Measurements from ENCODE around the gene GDF15.
"Not testable (repeated sequence)": the region's sequence is repeated elsewhere in the genome, so short reads cannot be mapped to it uniquely, and the experiment has no call there.

GDF15 gene, protein sequence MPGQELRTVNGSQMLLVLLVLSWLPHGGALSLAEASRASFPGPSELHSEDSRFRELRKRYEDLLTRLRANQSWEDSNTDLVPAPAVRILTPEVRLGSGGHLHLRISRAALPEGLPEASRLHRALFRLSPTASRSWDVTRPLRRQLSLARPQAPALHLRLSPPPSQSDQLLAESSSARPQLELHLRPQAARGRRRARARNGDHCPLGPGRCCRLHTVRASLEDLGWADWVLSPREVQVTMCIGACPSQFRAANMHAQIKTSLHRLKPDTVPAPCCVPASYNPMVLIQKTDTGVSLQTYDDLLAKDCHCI

DNA sequence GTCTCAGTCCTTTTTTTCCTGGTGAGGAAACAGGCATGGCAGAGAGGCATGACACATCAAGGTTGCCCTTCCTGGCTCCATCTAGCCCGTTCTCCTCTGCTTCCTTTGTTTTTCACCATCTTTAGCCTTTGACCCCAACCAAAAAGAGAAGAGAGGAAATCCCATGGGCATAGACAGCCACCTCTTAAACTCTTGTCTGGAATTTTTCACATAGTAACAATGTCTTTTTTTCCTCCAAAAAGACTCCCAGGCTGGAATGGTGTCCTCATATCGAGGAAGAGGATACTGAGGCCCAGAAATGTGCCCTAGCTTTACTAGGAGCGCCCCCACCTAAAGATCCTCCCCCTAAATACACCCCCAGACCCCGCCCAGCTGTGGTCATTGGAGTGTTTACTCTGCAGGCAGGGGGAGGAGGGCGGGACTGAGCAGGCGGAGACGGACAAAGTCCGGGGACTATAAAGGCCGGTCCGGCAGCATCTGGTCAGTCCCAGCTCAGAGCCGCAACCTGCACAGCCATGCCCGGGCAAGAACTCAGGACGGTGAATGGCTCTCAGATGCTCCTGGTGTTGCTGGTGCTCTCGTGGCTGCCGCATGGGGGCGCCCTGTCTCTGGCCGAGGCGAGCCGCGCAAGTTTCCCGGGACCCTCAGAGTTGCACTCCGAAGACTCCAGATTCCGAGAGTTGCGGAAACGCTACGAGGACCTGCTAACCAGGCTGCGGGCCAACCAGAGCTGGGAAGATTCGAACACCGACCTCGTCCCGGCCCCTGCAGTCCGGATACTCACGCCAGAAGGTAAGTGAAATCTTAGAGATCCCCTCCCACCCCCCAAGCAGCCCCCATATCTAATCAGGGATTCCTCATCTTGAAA lies at the start of gene GDF15:
Gene GDF15, plus strand, starts transcription at position 484 of the 868 bp plus-strand sequence. Its CDS starts 32 bp downstream, at position 516.
- DNase-seq, result no peak

DNA sequence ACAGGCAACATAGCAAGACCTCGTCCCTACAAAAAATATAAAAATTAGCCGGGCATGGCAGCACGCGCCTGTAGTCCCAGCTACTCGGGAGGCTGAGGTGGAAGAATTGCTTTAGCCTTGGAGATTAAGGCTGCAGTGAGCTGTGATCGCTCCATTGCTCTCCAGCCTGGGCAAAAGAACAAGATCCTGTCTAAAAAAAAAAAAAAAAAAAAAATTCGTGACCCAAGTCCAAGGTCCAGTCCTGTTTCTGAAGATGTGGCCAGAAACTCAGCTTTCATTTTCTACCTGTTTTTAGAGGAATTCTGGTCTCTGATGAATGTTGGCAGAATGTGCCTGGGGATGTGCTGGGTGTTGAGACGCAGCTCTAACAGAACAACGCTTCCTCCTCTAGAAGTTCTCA lies 47.4 kb upstream of the GDF15 start:
- DNase-seq, result no peak

DNA sequence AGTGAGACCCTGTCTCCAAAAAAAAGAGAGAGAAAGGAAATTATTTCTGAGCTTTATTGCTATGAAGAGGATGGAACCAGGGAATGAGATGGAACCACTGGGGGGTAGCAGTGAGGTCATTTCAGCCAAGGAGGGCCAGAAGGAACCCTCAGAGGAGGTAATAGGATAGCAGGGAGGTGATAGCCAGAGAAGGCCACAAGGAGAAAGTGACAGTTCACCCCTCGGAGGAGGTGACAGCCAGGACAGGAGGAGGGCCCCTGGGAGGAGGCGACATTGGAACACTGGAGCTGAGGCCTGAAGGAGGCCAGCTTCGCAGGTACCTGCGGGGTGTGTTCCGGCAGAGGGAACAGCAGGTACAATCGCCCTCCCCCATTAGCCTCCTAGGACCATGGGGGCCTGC lies 46.2 kb upstream of the GDF15 start:
- DNase-seq, result no peak

DNA sequence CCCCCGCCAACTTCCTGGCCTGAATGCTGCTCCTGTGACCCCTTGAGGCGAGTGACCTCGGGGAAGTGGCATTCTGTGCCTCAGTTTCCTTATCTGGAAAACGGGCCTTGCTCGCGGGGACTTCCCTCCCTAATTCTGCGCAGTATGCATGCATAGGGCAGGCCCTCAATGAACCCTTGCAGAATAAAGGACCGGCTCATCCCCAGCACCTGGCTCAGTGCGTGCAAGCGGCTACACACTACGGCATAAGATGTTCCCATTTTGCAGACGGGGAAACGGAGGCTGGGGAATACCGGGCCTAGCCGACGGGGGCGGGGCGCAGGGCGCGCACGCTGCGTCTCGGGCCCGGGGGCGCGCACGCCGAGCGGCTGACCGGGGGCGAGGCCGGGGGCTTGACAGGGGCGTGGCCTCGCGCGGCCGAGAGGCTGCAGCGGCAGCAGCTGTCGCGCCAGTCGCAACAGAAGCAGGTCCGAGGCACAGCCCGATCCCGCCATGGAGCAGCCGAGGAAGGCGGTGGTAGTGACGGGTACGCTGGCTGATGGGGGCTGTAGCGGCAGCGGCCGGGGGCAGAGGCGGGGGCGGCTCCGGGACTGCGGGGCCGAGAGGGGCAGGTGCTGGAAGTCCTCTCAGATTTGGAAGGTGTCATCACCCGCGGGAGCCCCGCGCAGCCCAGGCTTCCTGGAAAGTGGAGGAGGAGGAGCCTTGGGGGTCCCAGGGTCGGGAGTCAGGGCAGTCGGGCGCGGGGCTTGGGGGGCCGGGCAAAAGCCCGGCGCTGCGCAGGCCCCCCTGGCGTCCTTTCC lies 45.6 kb upstream of the GDF15 start, which contains the start of gene PGPEP1:
Gene PGPEP1, plus strand, starts transcription at position 409 of the 800 bp plus-strand sequence. Its CDS starts 84 bp downstream, at position 493.
- DNase-seq, result peak; percentile 30

DNA sequence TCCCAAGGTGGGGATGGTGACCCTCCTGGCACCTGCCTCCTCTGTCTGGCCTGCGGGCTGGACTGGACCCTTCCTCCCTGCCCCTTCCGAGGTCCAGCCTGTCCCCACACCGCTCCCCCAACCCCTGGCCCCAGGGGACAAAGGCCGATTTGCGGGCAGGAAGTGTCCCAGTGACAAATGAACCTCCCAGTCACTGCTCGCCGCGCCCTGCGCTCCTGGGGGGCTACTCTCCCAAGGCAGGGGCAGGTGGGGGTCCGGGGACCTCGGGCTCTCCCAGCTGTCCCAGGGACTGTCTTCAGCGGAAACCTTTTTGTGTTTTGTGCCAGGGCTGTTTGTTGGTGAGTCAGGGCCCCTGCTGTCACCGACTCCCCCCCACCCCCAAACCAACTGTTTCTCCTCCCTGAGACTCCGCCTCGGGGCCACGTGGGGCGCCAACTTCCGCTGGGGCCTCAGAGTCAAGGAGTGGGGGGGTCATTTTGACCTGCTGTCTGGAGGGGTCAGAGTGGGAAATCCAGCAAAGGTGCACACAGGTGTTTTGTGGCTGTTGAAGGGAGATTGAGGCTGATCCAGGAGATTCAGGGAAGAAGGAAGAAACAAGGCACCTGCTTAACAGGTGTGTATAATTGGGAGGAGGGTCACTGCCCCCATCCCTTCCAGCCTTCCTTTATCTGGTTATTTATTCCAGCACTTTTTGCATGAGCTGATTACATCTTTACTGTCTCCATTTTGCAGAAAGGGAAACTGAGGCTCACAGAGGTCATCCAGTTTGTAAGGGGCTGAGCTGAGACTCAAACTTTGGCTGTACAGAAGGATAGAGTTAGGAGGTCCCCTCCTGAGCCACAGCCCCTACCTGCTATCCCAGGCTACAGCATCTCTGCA lies 44.7 kb upstream of the GDF15 start:
- no peak for DNase-seq

DNA sequence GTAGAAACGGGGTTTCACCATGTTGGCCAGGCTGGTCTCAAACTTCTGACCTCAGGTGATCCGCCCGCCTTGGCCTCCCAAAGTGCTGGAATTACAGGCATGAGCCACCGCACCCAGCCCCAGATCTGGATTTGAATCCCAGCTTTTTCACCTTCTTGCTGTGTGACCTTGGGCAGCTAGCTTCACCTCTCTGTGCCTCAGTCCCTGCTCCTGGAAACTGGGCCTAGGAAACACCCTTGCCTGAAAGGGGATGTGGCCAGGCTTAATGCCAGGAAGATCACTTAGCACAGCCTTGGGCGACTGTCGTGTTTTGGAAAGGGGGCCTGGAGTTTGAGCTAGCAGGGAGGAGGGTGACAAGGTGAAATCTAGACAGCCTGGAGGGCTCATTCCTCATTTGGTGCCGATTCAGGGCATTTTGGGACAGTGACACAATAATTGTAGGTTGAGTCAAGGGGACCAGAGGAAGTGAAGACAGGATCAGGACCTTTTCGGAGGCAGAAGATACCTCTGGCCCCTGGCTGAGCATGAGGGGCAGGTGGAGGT lies 43.8 kb upstream of the GDF15 start:
- no peak for DNase-seq

DNA sequence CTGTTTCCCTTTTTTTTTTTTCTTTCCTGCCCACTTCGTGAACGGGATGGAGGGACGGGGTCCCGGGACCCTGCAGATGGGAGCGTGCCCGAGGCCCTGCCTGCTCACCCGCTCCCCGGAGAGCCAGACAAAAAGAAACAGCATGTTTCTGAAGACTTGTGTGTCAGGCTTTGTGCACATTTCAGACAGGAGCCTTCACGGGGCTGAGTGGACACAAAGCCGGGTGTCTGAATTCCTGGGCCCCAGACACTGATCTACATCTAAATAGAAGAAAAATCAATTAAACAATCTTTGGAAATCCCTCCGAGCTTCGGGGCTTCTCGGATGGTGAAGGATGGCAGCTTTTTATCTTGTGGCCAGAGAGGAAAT lies 41.4 kb upstream of the GDF15 start:
- no peak for DNase-seq

DNA sequence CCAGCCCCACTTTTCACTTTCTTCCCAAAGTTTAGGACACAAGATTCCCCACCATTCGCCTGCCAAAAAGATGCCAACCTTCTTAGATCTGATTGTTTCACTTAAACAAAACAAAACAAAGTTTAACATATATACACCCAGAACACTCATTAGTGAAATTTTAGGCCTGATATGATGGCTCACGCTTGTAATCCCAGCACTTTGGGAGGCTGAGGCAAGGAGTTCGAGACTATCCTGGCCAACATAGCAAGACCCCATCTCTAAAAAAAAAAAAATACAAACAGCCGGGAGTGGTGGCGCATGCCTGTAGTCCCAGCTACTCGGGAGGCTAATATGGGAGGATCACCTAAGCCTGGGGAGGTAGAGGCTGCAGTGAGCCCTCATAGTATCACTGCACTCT lies 40.7 kb upstream of the GDF15 start:
- no peak for DNase-seq

DNA sequence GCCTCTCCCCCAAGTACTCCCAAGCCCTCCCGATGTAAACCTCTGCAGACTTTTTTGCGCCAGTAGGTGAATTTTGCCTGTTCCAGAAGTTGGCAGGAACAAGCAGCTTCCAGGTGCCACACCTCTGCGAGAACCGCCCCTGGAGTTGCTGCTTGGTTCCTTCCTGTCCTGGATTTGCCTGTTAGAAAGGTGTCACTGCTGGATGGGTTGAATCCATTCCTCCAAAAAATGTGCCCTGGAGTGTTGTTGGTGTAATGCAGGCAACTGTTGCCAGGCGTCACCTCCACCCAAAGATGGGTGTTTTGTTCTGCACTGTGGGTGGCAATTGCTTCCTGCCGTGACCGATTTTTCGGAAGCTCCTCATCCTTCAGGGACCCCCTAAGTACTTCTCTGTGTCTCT lies 39.9 kb upstream of the GDF15 start:
- DNase-seq, result no peak

DNA sequence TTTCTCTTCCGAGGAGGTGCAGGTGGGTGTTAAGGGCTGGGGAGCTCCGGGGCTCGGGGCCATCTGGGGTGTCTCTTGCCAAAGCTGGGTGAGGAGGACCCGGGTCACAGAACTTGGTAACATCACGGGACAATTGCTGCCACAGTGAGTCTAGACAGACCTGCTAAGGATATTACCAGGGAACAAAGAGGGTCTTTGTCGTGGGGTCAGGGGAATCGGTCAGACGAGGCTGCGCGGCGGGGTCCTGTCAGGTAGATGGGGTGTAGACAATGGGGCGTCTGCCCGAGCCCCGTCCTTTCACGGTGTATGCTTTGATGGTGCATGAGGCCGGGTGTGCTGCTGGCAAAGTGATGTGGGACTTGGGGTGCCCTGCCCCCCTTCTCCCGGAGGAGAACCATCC lies 37.8 kb upstream of the GDF15 start:
- no peak for DNase-seq

DNA sequence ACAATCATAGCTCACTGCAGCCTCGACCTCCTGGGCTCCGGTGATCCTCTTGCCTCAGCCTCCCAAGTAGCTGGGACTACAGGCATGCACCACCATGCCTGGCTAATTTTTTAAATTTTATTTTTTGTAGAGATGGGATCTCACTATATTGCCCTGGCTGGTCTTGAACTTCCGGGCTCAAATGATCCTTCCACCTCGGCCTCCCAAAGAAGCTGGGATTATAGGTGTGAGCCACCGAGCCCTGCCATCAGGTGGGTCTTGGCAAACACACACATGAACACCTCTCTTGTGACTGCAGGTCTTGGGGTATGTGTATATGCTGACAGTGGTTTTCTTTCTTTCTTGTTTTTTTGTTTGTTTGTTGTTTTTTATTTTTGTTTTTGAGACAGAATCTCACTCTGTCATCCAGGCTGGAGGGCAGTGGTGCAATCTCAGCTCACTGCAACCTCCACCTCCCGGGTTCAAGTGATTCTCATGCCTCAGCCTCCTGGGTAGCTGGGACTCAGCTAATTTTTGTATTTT lies 37.1 kb upstream of the GDF15 start:
- DNase-seq, result not testable (repeated sequence)

DNA sequence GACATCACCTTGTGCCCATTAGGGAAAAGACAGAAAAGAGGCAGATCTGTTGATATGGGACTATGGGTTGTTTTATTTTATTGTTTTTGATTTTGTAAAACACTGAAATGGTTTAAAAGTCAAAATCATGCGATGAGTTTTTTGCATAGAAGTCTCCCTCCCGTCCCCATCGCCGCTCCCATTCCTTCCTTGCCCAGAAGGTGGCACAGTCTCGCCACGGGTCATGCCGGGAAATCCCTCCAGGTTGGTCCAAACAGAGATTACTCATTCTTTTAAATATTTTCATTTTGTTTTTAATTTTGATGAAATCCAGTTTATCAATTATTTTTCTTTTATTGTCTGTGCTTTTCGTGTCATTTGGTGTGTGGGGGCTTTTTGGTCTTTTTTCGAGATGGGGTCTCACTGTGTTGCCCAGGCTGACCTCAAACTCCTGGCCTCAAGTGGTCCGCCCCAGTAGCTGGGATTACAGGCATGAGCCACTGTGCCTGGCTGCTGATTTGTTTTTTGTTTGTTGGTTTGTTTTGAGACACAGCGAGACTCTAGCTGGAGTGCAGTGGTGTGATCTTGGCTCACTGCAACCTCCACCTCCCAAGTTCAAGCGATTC lies 36.3 kb upstream of the GDF15 start:
- DNase-seq, result no peak

DNA sequence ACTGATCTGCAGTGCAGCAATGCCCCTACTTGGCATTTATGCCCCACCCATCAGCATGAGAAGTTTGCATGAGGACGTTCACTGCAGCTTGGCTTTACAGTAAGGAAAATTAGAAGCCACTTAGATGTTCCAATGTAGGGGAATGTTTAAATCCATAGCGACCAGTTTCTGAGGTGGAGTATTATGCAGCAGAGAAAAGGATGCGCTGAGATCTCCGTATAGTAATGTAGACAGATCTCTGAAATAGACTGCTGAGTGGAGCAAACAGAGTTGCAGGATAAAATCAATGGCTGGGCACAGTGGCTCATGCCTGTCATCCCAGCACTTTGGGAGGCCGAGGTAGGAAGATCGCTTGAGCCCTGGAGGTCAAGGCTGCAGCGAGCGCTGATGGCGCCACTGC lies 35.5 kb upstream of the GDF15 start:
- no peak for DNase-seq

DNA sequence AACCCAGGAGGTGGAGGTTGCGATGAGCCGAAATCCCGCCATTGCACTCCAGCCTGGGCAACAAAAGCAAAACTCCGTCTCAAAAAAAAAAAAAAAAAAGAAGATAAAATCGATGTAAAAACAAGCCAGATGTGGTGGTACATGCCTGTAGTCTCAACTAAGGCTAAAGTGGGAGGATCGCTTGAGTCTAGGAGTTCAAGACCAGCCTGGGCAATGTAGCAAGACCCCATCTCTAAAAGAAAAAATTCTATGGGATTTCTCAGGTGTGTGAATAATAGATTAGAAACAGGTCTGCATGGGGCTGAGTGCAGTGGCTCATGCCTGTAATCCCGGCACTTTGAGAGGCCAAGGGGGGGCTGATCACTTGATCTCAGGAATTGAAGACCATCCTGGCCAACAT lies 34.4 kb upstream of the GDF15 start:
- DNase-seq, result no peak

DNA sequence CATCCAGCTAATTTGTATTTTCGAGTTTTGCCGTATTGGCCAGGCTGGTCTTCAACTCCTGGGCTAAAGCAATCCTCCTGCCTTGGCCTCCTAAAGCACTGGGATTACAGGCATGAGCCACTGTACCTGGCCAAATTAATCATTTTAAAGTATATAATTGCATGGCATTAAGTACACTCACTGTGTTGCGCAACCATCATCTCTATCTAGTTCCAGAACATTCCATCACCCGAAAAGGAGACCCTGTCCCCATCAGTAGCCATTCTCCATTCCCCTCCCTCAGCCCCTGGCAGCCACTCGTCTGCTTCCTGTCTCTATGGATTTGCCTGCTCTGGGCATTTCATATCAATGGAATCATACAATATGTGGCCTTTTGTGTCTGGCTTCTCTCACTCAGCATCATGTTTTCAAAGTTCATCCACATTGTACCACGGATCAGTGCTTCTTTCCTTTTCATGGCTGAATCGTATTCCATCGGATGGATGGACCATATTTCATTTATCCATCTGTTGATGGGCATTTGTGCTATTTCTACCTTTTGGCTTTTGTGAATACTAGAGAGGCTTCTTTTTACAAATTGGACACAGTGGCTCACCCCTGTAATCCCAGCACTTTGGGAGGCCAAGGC lies 32.5 kb upstream of the GDF15 start:
- no peak for DNase-seq

DNA sequence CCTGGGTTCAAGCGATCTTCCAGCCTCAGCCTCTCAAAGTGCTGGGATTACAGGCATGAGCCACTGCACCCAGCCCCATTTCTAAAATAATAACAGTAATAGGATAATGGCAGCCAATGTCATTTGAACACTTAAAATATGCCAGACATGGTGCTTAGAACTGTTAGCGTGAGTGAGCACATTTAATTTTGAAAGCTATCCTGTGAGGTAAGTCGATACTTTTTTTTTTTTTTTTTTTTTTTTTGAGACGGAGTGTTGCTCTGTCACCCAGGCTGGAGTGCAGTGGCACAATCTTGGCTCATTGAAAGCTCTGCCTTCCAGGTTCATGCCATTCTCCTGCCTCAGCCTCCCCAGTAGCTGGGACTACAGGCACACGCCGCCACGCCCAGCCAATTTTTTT lies 31.2 kb upstream of the GDF15 start:
- not testable (repeated sequence) for DNase-seq

DNA sequence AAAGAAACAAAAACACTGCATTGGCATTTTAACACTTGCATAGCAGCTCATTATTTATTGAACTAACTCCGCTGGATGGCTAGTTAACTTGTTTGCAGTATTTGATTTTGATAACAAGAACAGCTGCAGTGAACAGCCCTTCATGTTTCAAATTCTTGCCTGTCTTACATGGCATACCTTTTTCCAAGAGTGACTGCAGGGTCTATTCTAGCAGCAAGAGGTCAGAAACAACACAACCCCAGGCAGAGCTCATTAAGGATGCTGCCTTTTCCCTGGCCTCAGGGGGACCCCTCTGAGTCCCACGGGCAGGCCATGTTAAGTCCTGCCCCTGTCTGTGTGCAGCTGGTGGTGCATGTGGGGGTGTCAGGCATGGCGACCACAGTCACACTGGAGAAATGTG lies 28.9 kb upstream of the GDF15 start:
- no peak for DNase-seq

DNA sequence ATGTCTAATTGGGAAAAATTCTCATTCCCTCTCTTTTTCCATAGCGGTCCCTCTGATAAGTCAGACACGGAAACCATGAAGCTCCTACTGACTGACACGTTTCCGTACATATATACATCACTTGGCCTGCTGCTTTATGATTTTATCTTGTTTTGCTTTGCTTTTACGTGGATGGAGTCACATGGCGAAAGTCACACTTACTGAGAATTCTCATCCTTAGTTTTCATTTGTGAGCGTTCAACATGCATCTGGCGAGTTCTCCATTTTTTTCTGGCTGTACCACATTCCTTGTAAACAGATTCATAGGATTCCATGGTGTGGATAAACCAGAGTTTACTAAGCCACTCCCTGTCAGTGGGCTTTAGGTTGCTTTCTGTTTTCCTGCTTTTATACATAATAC lies 24.3 kb upstream of the GDF15 start:
- DNase-seq, result no peak

DNA sequence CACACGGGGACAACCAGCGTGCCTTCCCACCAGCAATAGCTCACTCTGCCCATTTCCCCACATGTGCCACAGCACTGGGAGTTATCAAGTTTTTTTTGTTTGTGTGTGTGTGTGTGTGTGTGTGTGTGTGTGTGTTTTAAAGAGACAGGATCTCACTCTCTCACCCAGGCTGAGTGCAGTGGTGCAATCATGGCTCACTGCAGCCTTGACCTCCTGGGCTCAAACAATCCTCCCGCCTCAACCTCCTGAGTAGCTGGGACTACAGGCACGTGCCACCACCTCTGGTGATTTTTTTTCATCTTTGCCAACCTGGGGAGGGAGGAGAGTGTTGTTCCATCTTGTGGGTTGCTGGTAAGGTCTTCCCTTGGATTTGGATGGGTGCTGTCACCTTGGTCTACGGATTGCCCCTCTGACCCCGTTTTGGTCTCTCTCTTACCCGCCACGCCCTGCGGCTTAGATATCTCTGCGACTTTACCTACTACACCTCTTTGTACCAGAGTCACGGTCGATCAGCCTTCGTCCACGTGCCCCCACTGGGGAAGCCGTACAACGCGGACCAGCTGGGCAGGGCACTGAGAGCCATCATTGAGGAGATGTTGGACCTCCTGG lies 22.9 kb upstream of the GDF15 start:
- no peak for DNase-seq

DNA sequence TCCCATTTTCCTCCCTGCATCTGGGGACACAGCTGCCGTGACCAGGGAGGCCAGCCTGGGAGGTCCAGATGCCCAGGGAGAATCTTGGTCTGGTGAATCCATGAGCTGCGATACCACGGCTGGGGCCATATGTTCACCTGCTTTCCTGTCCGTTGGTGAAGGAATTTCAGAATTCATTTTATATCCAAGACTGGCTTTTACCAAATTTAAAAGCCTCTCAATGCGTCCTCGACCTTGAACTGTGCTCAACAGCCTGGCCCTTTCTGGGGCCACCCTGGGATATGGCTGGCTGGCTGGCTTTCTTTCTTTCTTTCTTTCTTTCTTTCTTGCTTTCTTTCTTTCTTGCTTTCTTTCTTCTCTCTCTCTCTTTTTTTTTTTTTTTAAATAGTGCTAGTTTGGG lies 22.2 kb upstream of the GDF15 start:
- DNase-seq, result no peak

Measured in NCI-H2107 (cell line).